PC-9 (cell line): ENCODE measurements around the gene DUSP23.

Experiments
- CTCF ChIP-seq: fragments of 200-600 bp; sonication (generic); conservative IDR thresholded peaks from 2 replicates; pipeline ENCODE4 v1.6.1; 2017; ENCODE audit warnings: mixed run types, antibody characterized with exemption, mild to moderate bottlenecking, moderate library complexity
- EZH2 ChIP-seq: fragments of 200-600 bp; sonication (generic); IDR thresholded peaks from 2 replicates; pipeline ENCODE4 v1.8.0; 2017; ENCODE audit warnings: antibody characterized with exemption, low read depth

DNA sequence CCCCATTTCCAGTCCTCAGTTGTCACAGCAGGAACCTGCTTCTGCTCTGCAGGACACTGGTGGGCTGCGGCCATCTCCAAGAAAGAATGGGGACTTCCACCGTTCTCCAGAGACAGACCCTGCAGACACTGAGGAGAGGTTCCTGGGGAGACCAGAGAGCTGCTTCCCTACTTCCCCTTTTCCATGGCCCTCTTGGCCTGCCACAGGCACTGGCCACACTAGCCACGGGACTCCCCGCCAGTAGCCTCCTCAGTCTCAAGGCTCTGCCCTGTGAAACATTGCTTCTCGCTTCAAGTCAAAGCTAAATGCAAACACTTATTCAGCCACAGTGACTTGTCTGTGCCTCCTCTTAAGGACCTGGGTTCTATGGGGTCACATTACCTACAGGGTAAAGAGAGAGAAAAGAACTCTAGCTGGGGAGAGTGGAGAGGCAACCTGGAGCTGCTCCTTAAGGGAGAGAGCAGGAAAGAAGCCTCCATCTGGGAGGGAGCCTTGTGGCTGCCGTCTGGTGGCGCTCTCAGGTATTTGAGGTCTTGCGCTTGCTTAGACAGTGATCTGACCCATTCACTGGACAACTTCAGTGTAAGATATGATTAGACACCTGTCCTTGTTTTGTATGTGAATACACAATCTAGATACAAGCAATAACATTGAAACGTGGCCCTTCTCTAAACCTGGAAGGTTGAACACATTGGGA lies 40.6 kb downstream of the DUSP23 start:
- TF ChIP-seq CTCF (no peak), EZH2 (no peak)
